RPMI8226 (cell line): ENCODE measurements around the gene CRIP1.

ENCODE experiments used
- DNase-seq: peaks from one replicate; pipeline ENCODE4 v3.0.0-alpha.2; 2015

The CRIP1 gene

GRCh38 chr14:105482486-105483110 is 4.1 kb upstream of the CRIP1 start:
- DNase-seq, result no peak

- DNase-seq, result no peak
Measured at GRCh38 chr14:105483300-105484068, 3.2 kb upstream of the CRIP1 start.

GRCh38 chr14:105484069-105484996 is 2.4 kb upstream of the CRIP1 start:
- no peak for DNase-seq

- DNase-seq, result no peak
Measured at GRCh38 chr14:105484997-105485393, 1.7 kb upstream of the CRIP1 start.

- peak; percentile 52 for DNase-seq
Measured at GRCh38 chr14:105485739-105486162, 935 bp upstream of the CRIP1 start.

- peak; percentile 28 for DNase-seq
Measured at GRCh38 chr14:105486974-105487448, 325 bp downstream of the CRIP1 start.

- DNase-seq, result peak; percentile 68
Measured at GRCh38 chr14:105487449-105487985, 831 bp downstream of the CRIP1 start.

GRCh38 chr14:105487986-105488777 is 1.5 kb downstream of the CRIP1 start:
- DNase-seq, result peak; percentile 38

- DNase-seq, result no peak
Measured at GRCh38 chr14:105488781-105489541, 2.3 kb downstream of the CRIP1 start.

- DNase-seq, result peak; percentile 90
Measured at GRCh38 chr14:105489542-105490266, 3.0 kb downstream of the CRIP1 start.

- DNase-seq, result no peak
Measured at GRCh38 chr14:105490267-105490571, 3.5 kb downstream of the CRIP1 start.

GRCh38 chr14:105490572-105491365 is 4.1 kb downstream of the CRIP1 start, which contains the start of gene TEDC1:
Gene TEDC1 (plus strand): TSS chr14:105491246. CDS start chr14:105491376, 130 bp downstream.
- DNase-seq, result peak; percentile 98

- peak; percentile 76 for DNase-seq
Measured at GRCh38 chr14:105491366-105491973, 4.8 kb downstream of the CRIP1 start.

GRCh38 chr14:105492031-105492970 is 5.6 kb downstream of the CRIP1 start:
- no peak for DNase-seq

- DNase-seq, result no peak
Measured at GRCh38 chr14:105492971-105493871, 6.5 kb downstream of the CRIP1 start.

GRCh38 chr14:105493921-105494605 is 7.4 kb downstream of the CRIP1 start:
- no peak for DNase-seq

- DNase-seq, result no peak
Measured at GRCh38 chr14:105494606-105494929, 7.9 kb downstream of the CRIP1 start.
